ENCODE results near the gene SPAST. TPM values are rescaled to one million over a fixed set of nuclear protein-coding genes. Genes with fewer than 3 reads are reported as not detected.

Gene SPAST
- total and polyA plus RNA-seq, 2 experiments from 2014 or later: 15.5 to 33.9 TPM

DNA sequence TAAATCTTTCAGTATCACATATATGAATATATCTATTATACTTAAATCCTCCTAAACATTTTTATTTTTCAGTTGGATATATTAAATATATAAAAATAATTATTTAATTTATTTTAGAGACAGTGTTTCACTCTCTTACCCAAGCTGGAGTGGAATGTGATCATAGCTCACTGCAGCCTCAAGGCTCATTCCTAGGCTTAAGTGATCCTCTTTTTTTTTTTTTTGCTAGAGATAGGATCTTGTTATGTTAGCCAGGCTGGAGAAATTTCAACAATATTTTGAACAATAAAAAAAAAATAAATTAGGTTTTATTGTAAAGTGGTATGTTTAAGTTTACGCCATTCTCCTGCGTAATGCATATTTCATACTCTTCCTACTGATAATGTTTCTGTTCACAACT, 4.2 kb downstream of the SPAST start (continued):
- TF ChIP-seq, protein P1, sequence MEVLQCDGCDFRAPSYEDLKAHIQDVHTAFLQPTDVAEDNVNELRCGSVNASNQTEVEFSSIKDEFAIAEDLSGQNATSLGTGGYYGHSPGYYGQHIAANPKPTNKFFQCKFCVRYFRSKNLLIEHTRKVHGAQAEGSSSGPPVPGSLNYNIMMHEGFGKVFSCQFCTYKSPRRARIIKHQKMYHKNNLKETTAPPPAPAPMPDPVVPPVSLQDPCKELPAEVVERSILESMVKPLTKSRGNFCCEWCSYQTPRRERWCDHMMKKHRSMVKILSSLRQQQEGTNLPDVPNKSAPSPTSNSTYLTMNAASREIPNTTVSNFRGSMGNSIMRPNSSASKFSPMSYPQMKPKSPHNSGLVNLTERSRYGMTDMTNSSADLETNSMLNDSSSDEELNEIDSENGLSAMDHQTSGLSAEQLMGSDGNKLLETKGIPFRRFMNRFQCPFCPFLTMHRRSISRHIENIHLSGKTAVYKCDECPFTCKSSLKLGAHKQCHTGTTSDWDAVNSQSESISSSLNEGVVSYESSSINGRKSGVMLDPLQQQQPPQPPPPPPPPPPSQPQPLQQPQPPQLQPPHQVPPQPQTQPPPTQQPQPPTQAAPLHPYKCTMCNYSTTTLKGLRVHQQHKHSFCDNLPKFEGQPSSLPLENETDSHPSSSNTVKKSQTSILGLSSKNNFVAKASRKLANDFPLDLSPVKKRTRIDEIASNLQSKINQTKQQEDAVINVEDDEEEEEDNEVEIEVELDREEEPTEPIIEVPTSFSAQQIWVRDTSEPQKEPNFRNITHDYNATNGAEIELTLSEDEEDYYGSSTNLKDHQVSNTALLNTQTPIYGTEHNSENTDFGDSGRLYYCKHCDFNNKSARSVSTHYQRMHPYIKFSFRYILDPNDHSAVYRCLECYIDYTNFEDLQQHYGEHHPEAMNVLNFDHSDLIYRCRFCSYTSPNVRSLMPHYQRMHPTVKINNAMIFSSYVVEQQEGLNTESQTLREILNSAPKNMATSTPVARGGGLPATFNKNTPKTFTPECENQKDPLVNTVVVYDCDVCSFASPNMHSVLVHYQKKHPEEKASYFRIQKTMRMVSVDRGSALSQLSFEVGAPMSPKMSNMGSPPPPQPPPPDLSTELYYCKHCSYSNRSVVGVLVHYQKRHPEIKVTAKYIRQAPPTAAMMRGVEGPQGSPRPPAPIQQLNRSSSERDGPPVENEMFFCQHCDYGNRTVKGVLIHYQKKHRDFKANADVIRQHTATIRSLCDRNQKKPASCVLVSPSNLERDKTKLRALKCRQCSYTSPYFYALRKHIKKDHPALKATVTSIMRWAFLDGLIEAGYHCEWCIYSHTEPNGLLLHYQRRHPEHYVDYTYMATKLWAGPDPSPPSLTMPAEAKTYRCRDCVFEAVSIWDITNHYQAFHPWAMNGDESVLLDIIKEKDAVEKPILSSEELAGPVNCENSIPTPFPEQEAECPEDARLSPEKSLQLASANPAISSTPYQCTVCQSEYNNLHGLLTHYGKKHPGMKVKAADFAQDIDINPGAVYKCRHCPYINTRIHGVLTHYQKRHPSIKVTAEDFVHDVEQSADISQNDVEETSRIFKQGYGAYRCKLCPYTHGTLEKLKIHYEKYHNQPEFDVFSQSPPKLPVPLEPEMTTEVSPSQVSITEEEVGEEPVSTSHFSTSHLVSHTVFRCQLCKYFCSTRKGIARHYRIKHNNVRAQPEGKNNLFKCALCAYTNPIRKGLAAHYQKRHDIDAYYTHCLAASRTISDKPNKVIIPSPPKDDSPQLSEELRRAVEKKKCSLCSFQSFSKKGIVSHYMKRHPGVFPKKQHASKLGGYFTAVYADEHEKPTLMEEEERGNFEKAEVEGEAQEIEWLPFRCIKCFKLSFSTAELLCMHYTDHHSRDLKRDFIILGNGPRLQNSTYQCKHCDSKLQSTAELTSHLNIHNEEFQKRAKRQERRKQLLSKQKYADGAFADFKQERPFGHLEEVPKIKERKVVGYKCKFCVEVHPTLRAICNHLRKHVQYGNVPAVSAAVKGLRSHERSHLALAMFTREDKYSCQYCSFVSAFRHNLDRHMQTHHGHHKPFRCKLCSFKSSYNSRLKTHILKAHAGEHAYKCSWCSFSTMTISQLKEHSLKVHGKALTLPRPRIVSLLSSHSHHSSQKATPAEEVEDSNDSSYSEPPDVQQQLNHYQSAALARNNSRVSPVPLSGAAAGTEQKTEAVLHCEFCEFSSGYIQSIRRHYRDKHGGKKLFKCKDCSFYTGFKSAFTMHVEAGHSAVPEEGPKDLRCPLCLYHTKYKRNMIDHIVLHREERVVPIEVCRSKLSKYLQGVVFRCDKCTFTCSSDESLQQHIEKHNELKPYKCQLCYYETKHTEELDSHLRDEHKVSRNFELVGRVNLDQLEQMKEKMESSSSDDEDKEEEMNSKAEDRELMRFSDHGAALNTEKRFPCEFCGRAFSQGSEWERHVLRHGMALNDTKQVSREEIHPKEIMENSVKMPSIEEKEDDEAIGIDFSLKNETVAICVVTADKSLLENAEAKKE (CRISPR knock-in tag; IDR thresholded peaks at IDR 0.05): no peak
- no peak for TF ChIP-seq STAT1 (IDR thresholded peaks at IDR 0.05; ENCODE audit: unreplicated experiment)

GRCh38 chr2:32074134-32074506, 10.8 kb downstream of the SPAST start:
- ATAC-seq: no peak
- peaks cover 47% of the 10 kb centered on the region for H3K79me2 ChIP-seq (replicated peaks; ENCODE audit: insufficient read depth)
- no peaks in the 10 kb centered on the region for H3F3A ChIP-seq (replicated peaks; ENCODE audit: low read depth)
- Mint-ChIP-seq H3K9me3 (no peaks in the 10 kb centered on the region), H3K4me1 (no peaks in the 10 kb centered on the region), H3K4me3 (no peak overlapping the region), H3K27me3 (ENCODE audit: insufficient read depth, low read depth, poor library complexity) (peaks cover 1% of the 10 kb centered on the region), H3K27ac (no peak overlapping the region), H3K36me3 (ENCODE audit: low read depth) (peaks cover 8% of the 10 kb centered on the region; the same call in 2 of the 3 replicates)
- no peaks in the 10 kb centered on the region for H3K4me1 ChIP-seq (ENCODE audit: insufficient read depth)
- no peaks in the 10 kb centered on the region for H3K27me3 ChIP-seq (ENCODE audit: insufficient read depth)
- TF ChIP-seq, protein P1 (CRISPR knock-in tag; IDR thresholded peaks at IDR 0.05): no peak
- TF ChIP-seq EZH2 (IDR thresholded peaks at IDR 0.05; ENCODE audit: low read depth, unreplicated experiment) (no peak), POLR2AphosphoS5 (IDR thresholded peaks at IDR 0.05; ENCODE audit: low read depth) (no peak), ETS1 (IDR thresholded peaks at IDR 0.05) (no peak)
- TF ChIP-seq, protein P2, sequence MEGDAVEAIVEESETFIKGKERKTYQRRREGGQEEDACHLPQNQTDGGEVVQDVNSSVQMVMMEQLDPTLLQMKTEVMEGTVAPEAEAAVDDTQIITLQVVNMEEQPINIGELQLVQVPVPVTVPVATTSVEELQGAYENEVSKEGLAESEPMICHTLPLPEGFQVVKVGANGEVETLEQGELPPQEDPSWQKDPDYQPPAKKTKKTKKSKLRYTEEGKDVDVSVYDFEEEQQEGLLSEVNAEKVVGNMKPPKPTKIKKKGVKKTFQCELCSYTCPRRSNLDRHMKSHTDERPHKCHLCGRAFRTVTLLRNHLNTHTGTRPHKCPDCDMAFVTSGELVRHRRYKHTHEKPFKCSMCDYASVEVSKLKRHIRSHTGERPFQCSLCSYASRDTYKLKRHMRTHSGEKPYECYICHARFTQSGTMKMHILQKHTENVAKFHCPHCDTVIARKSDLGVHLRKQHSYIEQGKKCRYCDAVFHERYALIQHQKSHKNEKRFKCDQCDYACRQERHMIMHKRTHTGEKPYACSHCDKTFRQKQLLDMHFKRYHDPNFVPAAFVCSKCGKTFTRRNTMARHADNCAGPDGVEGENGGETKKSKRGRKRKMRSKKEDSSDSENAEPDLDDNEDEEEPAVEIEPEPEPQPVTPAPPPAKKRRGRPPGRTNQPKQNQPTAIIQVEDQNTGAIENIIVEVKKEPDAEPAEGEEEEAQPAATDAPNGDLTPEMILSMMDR (conservative IDR thresholded peaks at IDR 0.05; ENCODE audit: low read depth in 2 of 2): no peak
- peaks cover 7% of the 10 kb centered on the region; the same call in 1 of the 2 replicates for H3K36me3 ChIP-seq (ENCODE audit: insufficient read depth)
- no peak overlapping the region for H3K4me3 ChIP-seq
- H4K20me1 ChIP-seq (replicated peaks; ENCODE audit: insufficient read depth): 0 out of 2 replicates have a peak, but pooled peaks cover 3% of the 10 kb centered on the region
- no peaks in the 10 kb centered on the region for H3K9me2 ChIP-seq (ENCODE audit: insufficient read depth)
- no peak overlapping the region for H2AFZ ChIP-seq
- no peak for DNase-seq (ENCODE audit: low spot score)
- no peak overlapping the region for H3K27ac ChIP-seq (ENCODE audit: low read depth)
- H3K4me2 ChIP-seq: no peak overlapping the region
